GM12801 (cell line): Measurements from ENCODE around the gene SMAP1.

ENCODE experiments used
- CTCF ChIP-seq: IDR thresholded peaks from one replicate; pipeline ENCODE4 v1.5.1; 2011; ENCODE audit warnings: control low read depth; ENCODE audit not compliant: insufficient read length; ENCODE audit errors: extremely low read depth

Gene SMAP1

GRCh38 chr6:70636596-70636995 lies 31.1 kb upstream of the SMAP1 start:
- TF ChIP-seq CTCF, result no peak

DNA sequence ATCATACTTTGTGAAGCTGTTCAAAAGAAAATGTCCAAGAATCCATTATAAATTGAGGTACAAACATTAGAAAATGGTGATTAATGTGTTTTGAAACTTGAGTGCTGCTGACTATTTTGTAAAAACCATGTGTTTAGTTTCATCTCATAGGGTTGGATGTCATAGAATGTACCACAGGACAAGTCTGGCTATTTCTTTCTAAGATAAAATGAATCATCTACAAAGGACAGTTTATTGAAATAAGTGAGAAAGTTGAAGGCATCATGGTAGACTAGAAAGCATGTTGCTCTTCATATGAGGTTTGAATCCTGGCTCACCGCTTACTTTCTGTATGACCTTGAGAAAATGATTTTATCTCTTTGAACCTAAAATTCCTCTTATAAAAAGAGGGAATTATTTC lies 29.2 kb upstream of the SMAP1 start:
- no peak for TF ChIP-seq CTCF

GRCh38 chr6:70651326-70651905 lies 16.3 kb upstream of the SMAP1 start:
- no peak for TF ChIP-seq CTCF

DNA sequence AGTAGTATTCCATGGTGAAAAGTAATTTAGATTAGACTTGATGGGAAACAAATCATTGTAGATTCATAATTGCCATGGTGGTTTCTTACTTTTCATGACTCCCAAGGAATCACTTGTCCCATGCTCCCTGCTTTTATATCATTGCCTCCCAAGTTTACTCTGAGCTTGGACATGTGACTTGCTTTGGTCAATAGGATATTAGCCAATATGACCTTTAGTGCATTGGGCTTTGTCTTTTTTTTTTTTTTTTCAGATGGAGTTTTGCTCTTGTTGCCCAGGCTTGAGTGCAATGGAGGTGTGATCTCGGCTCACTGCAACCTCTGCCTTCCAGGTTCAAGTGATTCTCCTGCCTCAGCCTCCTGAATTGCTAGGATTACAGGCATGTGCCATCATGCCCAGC lies 15.5 kb upstream of the SMAP1 start:
- TF ChIP-seq CTCF, result no peak

GRCh38 chr6:70657706-70658105 lies 10.0 kb upstream of the SMAP1 start:
- TF ChIP-seq CTCF, result no peak

- TF ChIP-seq CTCF, result no peak
Observed at GRCh38 chr6:70663881-70664466, 3.7 kb upstream of the SMAP1 start.

DNA sequence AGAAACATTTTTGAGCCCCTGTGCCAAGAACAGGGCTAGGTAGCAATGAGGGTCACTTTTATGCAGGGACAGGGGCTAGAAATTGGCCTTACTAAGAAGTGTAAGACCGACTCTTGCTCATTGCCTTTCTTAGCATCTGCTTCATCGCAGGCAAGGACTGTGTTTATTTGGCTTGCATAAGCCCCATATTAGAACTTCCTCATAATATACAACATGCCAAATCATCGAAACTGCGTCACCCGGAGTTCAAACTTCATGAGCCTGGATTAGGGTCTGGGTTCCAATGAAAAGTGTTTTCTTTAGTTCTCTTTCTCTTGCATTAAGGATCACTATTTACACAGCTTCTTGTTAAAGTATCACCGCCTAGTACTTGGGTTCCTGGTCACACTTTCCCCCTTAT lies 977 bp upstream of the SMAP1 start:
- TF ChIP-seq CTCF, result no peak

DNA sequence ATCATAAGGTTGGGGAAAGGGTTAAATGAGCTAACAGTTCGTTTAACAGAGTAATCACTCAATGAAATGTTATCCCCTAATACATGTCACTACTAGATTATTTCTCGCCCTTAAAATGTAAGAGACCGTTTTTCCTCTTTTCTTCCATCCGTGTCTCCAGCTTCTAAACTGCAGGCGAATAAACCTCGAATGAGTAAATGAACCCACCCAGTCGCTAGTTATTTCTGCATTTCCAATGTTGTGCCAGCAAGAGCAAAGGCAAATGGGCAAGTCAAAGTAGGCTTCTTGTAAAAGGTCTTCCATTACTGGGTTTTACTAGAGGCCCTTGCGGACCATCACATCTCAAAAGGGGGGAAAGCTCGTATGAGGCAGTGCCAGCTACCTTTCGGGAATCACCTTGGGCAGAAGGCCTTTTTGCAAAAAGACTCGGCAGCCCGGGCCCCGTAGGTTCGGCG lies 400 bp upstream of the SMAP1 start:
- no peak for TF ChIP-seq CTCF
